DOHH2 (cell line): Measurements from ENCODE around the gene NEU1.

Experiments
- H3F3A ChIP-seq: fragments of 200-600 bp; sonication (generic), shearing (Covaris generic); 2 replicates; pipeline ENCODE4 v1.6.0; 2016; ENCODE audit warnings: antibody characterized with exemption, mild to moderate bottlenecking; ENCODE audit not compliant: control insufficient read depth, insufficient read depth
- H3K27ac ChIP-seq: fragments of 200-600 bp; sonication (generic); 2 replicates; pipeline ENCODE4 v1.5.1; 2014; ENCODE audit warnings: low read depth, mild to moderate bottlenecking, low read length, moderate library complexity
- H3K27me3 ChIP-seq: fragments of 200-600 bp; sonication (generic); 2 replicates; pipeline ENCODE4 v1.6.1; 2014; ENCODE audit warnings: mild to moderate bottlenecking, low read length, mixed read lengths; ENCODE audit not compliant: control insufficient read depth
- H3K36me3 ChIP-seq: fragments of 200-600 bp; sonication (generic); 2 replicates; pipeline ENCODE4 v1.6.1; 2014; ENCODE audit warnings: mild to moderate bottlenecking, low read length, moderate library complexity, mixed read lengths; ENCODE audit not compliant: control insufficient read depth
- H3K4me1 ChIP-seq: fragments of 200-600 bp; sonication (generic); 2 replicates; pipeline ENCODE4 v1.6.1; 2014; ENCODE audit warnings: mild to moderate bottlenecking, low read length, mixed read lengths; ENCODE audit not compliant: control insufficient read depth
- H3K4me2 ChIP-seq: fragments of 200-600 bp; sonication (generic); 2 replicates; pipeline ENCODE4 v1.6.0; 2014; ENCODE audit warnings: mild to moderate bottlenecking, low read length, moderate library complexity
- H3K4me3 ChIP-seq: fragments of 200-600 bp; sonication (generic); 2 replicates; pipeline ENCODE4 v1.5.1; 2014; ENCODE audit warnings: mild to moderate bottlenecking, low read length, mixed read lengths
- H3K79me2 ChIP-seq: fragments of 200-600 bp; sonication (generic); 2 replicates; pipeline ENCODE4 v1.6.1; 2014; ENCODE audit warnings: mild to moderate bottlenecking, low read length, mixed read lengths; ENCODE audit not compliant: control insufficient read depth
- H3K9me2 ChIP-seq: fragments of 200-600 bp; sonication (generic); replicated peaks from 2 replicates; pipeline ENCODE4 v1.6.1; 2014; ENCODE audit warnings: mild to moderate bottlenecking, low read length, mixed read lengths; ENCODE audit not compliant: control insufficient read depth
- H3K9me3 ChIP-seq: fragments of 200-600 bp; sonication (generic); 2 replicates; pipeline ENCODE4 v1.6.1; 2014; ENCODE audit warnings: antibody characterized with exemption, low read length, mixed read lengths; ENCODE audit not compliant: control insufficient read depth, insufficient read depth
- H4K20me1 ChIP-seq: fragments of 200-600 bp; sonication (generic); 2 replicates; pipeline ENCODE4 v1.6.0; 2014; ENCODE audit warnings: low read depth, mild to moderate bottlenecking, antibody characterized with exemption, low read length, moderate library complexity; ENCODE audit not compliant: control insufficient read depth, insufficient read depth
- CTCF ChIP-seq: fragments of 200-600 bp; sonication (generic); IDR thresholded peaks from one replicate; pipeline ENCODE4 v1.5.1; 2014; ENCODE audit warnings: antibody characterized with exemption, mild to moderate bottlenecking, low read depth, low read length; ENCODE audit not compliant: poor library complexity, severe bottlenecking
- EZH2phosphoT487 ChIP-seq: fragments of 200-600 bp; sonication (generic); IDR thresholded peaks from 2 replicates; pipeline ENCODE4 v1.6.1; 2017; ENCODE audit warnings: borderline replicate concordance, mild to moderate bottlenecking, antibody characterized with exemption, low read length, moderate library complexity, mixed read lengths

The NEU1 gene

GRCh38 chr6:31879901-31880300 is 17.3 kb upstream of the NEU1 start:
- no peak overlapping the region for H3K4me2 ChIP-seq
- H3K9me3 ChIP-seq = no peaks in the 10 kb centered on the region
- H3F3A ChIP-seq = no peaks in the 10 kb centered on the region
- no peaks in the 10 kb centered on the region for H3K27me3 ChIP-seq
- H3K9me2 ChIP-seq = no peaks in the 10 kb centered on the region
- H3K4me3 ChIP-seq = no peak overlapping the region
- H3K4me1 ChIP-seq = peaks cover 1% of the 10 kb centered on the region; the same call in 1 of the 2 replicates
- H3K27ac ChIP-seq = no peak overlapping the region
- H3K79me2 ChIP-seq = no peaks in the 10 kb centered on the region
- TF ChIP-seq EZH2phosphoT487 = no peak
- no peak for TF ChIP-seq CTCF
- H4K20me1 ChIP-seq = no peaks in the 10 kb centered on the region
- peaks cover 49% of the 10 kb centered on the region for H3K36me3 ChIP-seq

- Histone ChIP-seq H4K20me1 (no peaks in the 10 kb centered on the region), H3K9me3 (no peaks in the 10 kb centered on the region), H3K4me2 (no peak overlapping the region), H3K27me3 (no peaks in the 10 kb centered on the region), H3K4me1 (peaks cover 9% of the 10 kb centered on the region), H3K79me2 (no peaks in the 10 kb centered on the region), H3K36me3 (peaks cover 41% of the 10 kb centered on the region), H3K27ac (no peak overlapping the region), H3F3A (no peaks in the 10 kb centered on the region), H3K9me2 (no peaks in the 10 kb centered on the region), H3K4me3 (no peak overlapping the region)
- TF ChIP-seq EZH2phosphoT487 (no peak), CTCF (no peak)
Measured at GRCh38 chr6:31879143-31879542, 16.5 kb upstream of the NEU1 start.

- no peaks in the 10 kb centered on the region for H3K79me2 ChIP-seq
- no peak within 1 kb of the TSS for H3K4me2 ChIP-seq
- H4K20me1 ChIP-seq = no peaks in the 10 kb centered on the region
- peaks cover 38% of the 10 kb centered on the region for H3K36me3 ChIP-seq
- H3K27ac ChIP-seq = no peak within 1 kb of the TSS
- H3K9me3 ChIP-seq = no peaks in the 10 kb centered on the region
- peaks cover 11% of the 10 kb centered on the region for H3K4me1 ChIP-seq
- no peak for TF ChIP-seq EZH2phosphoT487
- no peak for TF ChIP-seq CTCF
- no peaks in the 10 kb centered on the region for H3F3A ChIP-seq
- H3K9me2 ChIP-seq = no peaks in the 10 kb centered on the region
- H3K27me3 ChIP-seq = no peaks in the 10 kb centered on the region
- H3K4me3 ChIP-seq = no peak within 1 kb of the TSS
Measured at GRCh38 chr6:31878726-31879125, 16.1 kb upstream of the NEU1 start, which contains the start of gene SLC44A4. Gene SLC44A4 (minus strand): TSS chr6:31878997. CDS start chr6:31878980, 17 bp downstream.

- no peak overlapping the region for H3K27ac ChIP-seq
Measured at GRCh38 chr6:31878222-31878621, 15.6 kb upstream of the NEU1 start.

More at GRCh38 chr6:31878222-31878621, 15.6 kb upstream of the NEU1 start:
- Histone ChIP-seq H4K20me1 (no peaks in the 10 kb centered on the region), H3K36me3 (peaks cover 33% of the 10 kb centered on the region), H3K9me3 (no peaks in the 10 kb centered on the region), H3K79me2 (no peaks in the 10 kb centered on the region), H3K9me2 (no peaks in the 10 kb centered on the region), H3K4me2 (no peak overlapping the region), H3F3A (no peaks in the 10 kb centered on the region), H3K4me1 (peaks cover 11% of the 10 kb centered on the region), H3K4me3 (no peak overlapping the region), H3K27me3 (no peaks in the 10 kb centered on the region)
- no peak for TF ChIP-seq EZH2phosphoT487
- no peak for TF ChIP-seq CTCF
